Measurements from ENCODE around the gene SF3B5. TPM values are rescaled to one million over a fixed set of nuclear protein-coding genes. Genes with fewer than 3 reads are reported as not detected.

Gene SF3B5
- total RNA-seq, 4 donors from 2014 or later: 168 to 188 (median 186) TPM

- intact Hi-C loops (cut with DNase I; ENCODE audit: low total_unique reads) (no loop called here), in situ Hi-C loops (cut with MboI; ENCODE audit: low sequenced_read_pairs in 4 of 4) (no loop called here)
- TF ChIP-seq POLR2A (IDR thresholded peaks at IDR 0.05) (no peak), CTCF (IDR thresholded peaks at IDR 0.05 in 4 of 5, conservative IDR thresholded peaks at IDR 0.05 in 1 of 5) (no peak)
- DNase-seq: no peak
- Histone ChIP-seq H3K9me3 (no peaks in the 10 kb centered on the region), H3K36me3 (no peaks in the 10 kb centered on the region), H3K4me1 (no peaks in the 10 kb centered on the region), H3K4me3 (no peak overlapping the region), H3K27me3 (no peaks in the 10 kb centered on the region), H3K27ac (no peak overlapping the region)
- no peak for ATAC-seq
These were observed 40.0 kb downstream of the SF3B5 start for GRCh38 chr6:144055121-144055931.

- no peak for ATAC-seq
- DNase-seq: no peak
- Histone ChIP-seq H3K4me1 (no peaks in the 10 kb centered on the region), H3K27ac (no peak overlapping the region), H3K36me3 (no peaks in the 10 kb centered on the region), H3K9me3 (no peaks in the 10 kb centered on the region), H3K27me3 (no peaks in the 10 kb centered on the region), H3K4me3 (no peak overlapping the region)
- intact Hi-C loops (cut with DNase I; ENCODE audit: low total_unique reads): no loop called here
- TF ChIP-seq POLR2A (IDR thresholded peaks at IDR 0.05): no peak
- TF ChIP-seq CTCF (IDR thresholded peaks at IDR 0.05 in 4 of 5, conservative IDR thresholded peaks at IDR 0.05 in 1 of 5): no peak
- in situ Hi-C loops (cut with MboI; ENCODE audit: low sequenced_read_pairs in 4 of 4): no loop called here
These were observed 41.8 kb downstream of the SF3B5 start for GRCh38 chr6:144053601-144054000.

- in situ Hi-C loops (cut with MboI; ENCODE audit: low sequenced_read_pairs in 4 of 4) (no loop called here), intact Hi-C loops (cut with DNase I; ENCODE audit: low total_unique reads) (no loop called here)
- H3K9me3 ChIP-seq: no peaks in the 10 kb centered on the region
- no peaks in the 10 kb centered on the region for H3K36me3 ChIP-seq
- H3K4me1 ChIP-seq: no peaks in the 10 kb centered on the region
- TF ChIP-seq CTCF (IDR thresholded peaks at IDR 0.05 in 4 of 5, conservative IDR thresholded peaks at IDR 0.05 in 1 of 5) (no peak), POLR2A (IDR thresholded peaks at IDR 0.05) (no peak)
- no peak overlapping the region for H3K27ac ChIP-seq
- no peaks in the 10 kb centered on the region for H3K27me3 ChIP-seq
- DNase-seq (no peak), ATAC-seq (no peak)
- no peak overlapping the region for H3K4me3 ChIP-seq
These were observed 42.9 kb downstream of the SF3B5 start for GRCh38 chr6:144052488-144052887.

- H3K27me3 ChIP-seq: no peaks in the 10 kb centered on the region
- TF ChIP-seq CTCF (IDR thresholded peaks at IDR 0.05 in 4 of 5, conservative IDR thresholded peaks at IDR 0.05 in 1 of 5) (no peak), POLR2A (IDR thresholded peaks at IDR 0.05) (no peak)
- H3K4me1 ChIP-seq: no peaks in the 10 kb centered on the region
- H3K4me3 ChIP-seq: no peak overlapping the region
- no peak for DNase-seq
- no peaks in the 10 kb centered on the region for H3K9me3 ChIP-seq
- ATAC-seq: no peak
- in situ Hi-C loops (cut with MboI; ENCODE audit: low sequenced_read_pairs in 4 of 4): no loop called here
- intact Hi-C loops (cut with DNase I; ENCODE audit: low total_unique reads): no loop called here
- H3K27ac ChIP-seq: no peak overlapping the region
- H3K36me3 ChIP-seq: no peaks in the 10 kb centered on the region
These were observed 46.0 kb downstream of the SF3B5 start for GRCh38 chr6:144049386-144049785.
